OCI-LY1 (cell line): ENCODE results near the gene ATG2A.

ENCODE experiments used
- H2AFZ ChIP-seq: fragments of 200-600 bp; sonication (generic), shearing (Covaris generic); 2 replicates; pipeline ENCODE4 v1.6.0; 2014; ENCODE audit warnings: antibody characterized with exemption, mild to moderate bottlenecking, low read length
- H3F3A ChIP-seq: fragments of 200-600 bp; sonication (generic), shearing (Covaris generic); 2 replicates; pipeline ENCODE4 v1.6.0; 2014; ENCODE audit warnings: mild to moderate bottlenecking, antibody characterized with exemption, low read length, moderate library complexity; ENCODE audit not compliant: insufficient read depth
- H3K27ac ChIP-seq: fragments of 200-600 bp; sonication (generic); 2 replicates; pipeline ENCODE4 v1.5.1; 2014; ENCODE audit warnings: low read length, mixed run types, mild to moderate bottlenecking, low read depth; ENCODE audit not compliant: poor library complexity, severe bottlenecking
- H3K27me3 ChIP-seq: fragments of 200-600 bp; sonication (generic); 2 replicates; pipeline ENCODE4 v1.6.0; 2014; ENCODE audit warnings: antibody characterized with exemption, mild to moderate bottlenecking, low read length, moderate library complexity; ENCODE audit not compliant: insufficient read depth
- H3K36me3 ChIP-seq: fragments of 200-600 bp; sonication (generic); 2 replicates; pipeline ENCODE4 v1.6.1; 2014; ENCODE audit warnings: mild to moderate bottlenecking, antibody characterized with exemption, low read length, moderate library complexity, mixed read lengths; ENCODE audit not compliant: insufficient read depth
- H3K4me1 ChIP-seq: fragments of 200-600 bp; sonication (generic); 2 replicates; pipeline ENCODE4 v1.5.1; 2014; ENCODE audit warnings: mild to moderate bottlenecking, low read length, moderate library complexity; ENCODE audit not compliant: insufficient read depth, severe bottlenecking
- H3K4me2 ChIP-seq: fragments of 200-600 bp; sonication (generic), shearing (Covaris generic); 2 replicates; pipeline ENCODE4 v1.6.1; 2014; ENCODE audit warnings: low read length
- H3K4me3 ChIP-seq: fragments of 200-600 bp; sonication (generic); 2 replicates; pipeline ENCODE4 v1.5.1; 2014; ENCODE audit warnings: low read length, low read depth, mild to moderate bottlenecking, mixed read lengths; ENCODE audit not compliant: poor library complexity, severe bottlenecking
- H3K79me2 ChIP-seq: fragments of 200-600 bp; shearing (Covaris generic); 2 replicates; pipeline ENCODE4 v1.6.1; 2016; ENCODE audit warnings: mixed run types, low read length, mixed read lengths; ENCODE audit not compliant: insufficient read depth
- H3K9ac ChIP-seq: fragments of 200-600 bp; sonication (generic), shearing (Covaris generic); 2 replicates; pipeline ENCODE4 v1.6.1; 2014; ENCODE audit warnings: mild to moderate bottlenecking, low read length, mixed read lengths
- H3K9me2 ChIP-seq: fragments of 200-600 bp; sonication (generic), shearing (Covaris generic); 2 replicates; pipeline ENCODE4 v1.6.1; 2014; ENCODE audit warnings: low read depth, mild to moderate bottlenecking, low read length, mixed read lengths
- H3K9me3 ChIP-seq: fragments of 200-600 bp; shearing (Covaris generic); 2 replicates; pipeline ENCODE4 v1.6.1; 2014; ENCODE audit warnings: low read length, mixed read lengths
- H4K20me1 ChIP-seq: fragments of 200-600 bp; sonication (generic), shearing (Covaris generic); 2 replicates; pipeline ENCODE4 v1.6.0; 2016; ENCODE audit warnings: mild to moderate bottlenecking, low read length; ENCODE audit not compliant: insufficient read depth
- CTCF ChIP-seq: fragments of 200-600 bp; sonication (generic), shearing (Covaris generic); IDR thresholded peaks from 2 replicates; pipeline ENCODE4 v1.5.1; 2017; ENCODE audit warnings: mild to moderate bottlenecking, antibody characterized with exemption, low read length, moderate library complexity, mixed read lengths
- EZH2 ChIP-seq: fragments of 200-600 bp; sonication (generic), shearing (Covaris generic); IDR thresholded peaks from 2 replicates; pipeline ENCODE4 v1.8.0; 2017; ENCODE audit warnings: borderline replicate concordance, mixed run types, mild to moderate bottlenecking, antibody characterized with exemption, low read length, moderate library complexity, mixed read lengths

Gene ATG2A

GRCh38 chr11:64919627-64920026, 2.6 kb upstream of the ATG2A start:
- Histone ChIP-seq H4K20me1 (no peaks in the 10 kb centered on the region), H3K4me1 (peaks cover 49% of the 10 kb centered on the region), H3K79me2 (no peaks in the 10 kb centered on the region), H3K4me2 (no peak overlapping the region), H3K27me3 (no peaks in the 10 kb centered on the region), H3K36me3 (no peaks in the 10 kb centered on the region), H3K9me3 (no peaks in the 10 kb centered on the region), H3F3A (no peaks in the 10 kb centered on the region), H3K27ac (no peak overlapping the region), H2AFZ (no peak overlapping the region), H3K4me3 (no peak overlapping the region), H3K9ac (no peak overlapping the region), H3K9me2 (no peaks in the 10 kb centered on the region)
- no peak for TF ChIP-seq CTCF
- TF ChIP-seq EZH2 = no peak

GRCh38 chr11:64918017-64918416, 1.0 kb upstream of the ATG2A start:
- peak overlapping the region; percentile 29; the same call in 1 of the 2 replicates for H2AFZ ChIP-seq
- no peaks in the 10 kb centered on the region for H4K20me1 ChIP-seq

GRCh38 chr11:64917663-64917995, 620 bp upstream of the ATG2A start:
- H3K4me1 ChIP-seq = peaks cover 38% of the 10 kb centered on the region
- no peaks in the 10 kb centered on the region for H3K79me2 ChIP-seq
- no peaks in the 10 kb centered on the region for H3K9me2 ChIP-seq
- no peaks in the 10 kb centered on the region for H4K20me1 ChIP-seq
- peak overlapping the region; percentile 83 for H3K4me2 ChIP-seq
- H3F3A ChIP-seq = no peaks in the 10 kb centered on the region
- peak overlapping the region; percentile 56 for H3K27ac ChIP-seq
- no peak for TF ChIP-seq CTCF
- no peak for TF ChIP-seq EZH2
- peak overlapping the region; percentile 68 for H3K9ac ChIP-seq
- no peaks in the 10 kb centered on the region for H3K9me3 ChIP-seq
- peak overlapping the region; percentile 29; the same call in 1 of the 2 replicates for H2AFZ ChIP-seq
- H3K4me3 ChIP-seq = peak overlapping the region; percentile 59
- peaks cover 3% of the 10 kb centered on the region; the same call in 1 of the 2 replicates for H3K36me3 ChIP-seq
- H3K27me3 ChIP-seq = no peaks in the 10 kb centered on the region

More at GRCh38 chr11:64918017-64918416, 1.0 kb upstream of the ATG2A start:
- Histone ChIP-seq H3K9me3 (no peaks in the 10 kb centered on the region), H3K4me1 (peaks cover 38% of the 10 kb centered on the region), H3K4me3 (peak overlapping the region; percentile 59), H3K36me3 (peaks cover 3% of the 10 kb centered on the region; the same call in 1 of the 2 replicates), H3K9ac (peak overlapping the region; percentile 68), H3K27ac (peak overlapping the region; percentile 56), H3K27me3 (no peaks in the 10 kb centered on the region), H3K9me2 (no peaks in the 10 kb centered on the region), H3K4me2 (peak overlapping the region; percentile 83), H3K79me2 (no peaks in the 10 kb centered on the region), H3F3A (no peaks in the 10 kb centered on the region)
- TF ChIP-seq EZH2 = no peak
- peak; percentile 60; the same call in 1 of the 2 replicates for TF ChIP-seq CTCF
